Lung microvascular endothelial cell (primary cell): Measurements from ENCODE around the gene MRPL45. TPM values are rescaled to one million over a fixed set of nuclear protein-coding genes. Genes with fewer than 3 reads are reported as not detected.
"Not testable (repeated sequence)": the region's sequence is repeated elsewhere in the genome, so short reads cannot be mapped to it uniquely, and the experiment has no call there.

Source experiments
- DNase-seq, 2 donors: peaks; one replicate each; pipeline versions ENCODE4 v3.0.0 to v3.0.0-alpha.2; 2010; ENCODE audit warnings: low read depth in 2 of 2
- total RNA-seq: library from RNA; depleted of rRNA; stranded (reverse); fragments of >200 nt; gene quantifications from 2 replicates; pipeline ENCODE4 v1.2.1, GENCODE V29; 2014

MRPL45 gene
- 26.4 and 33.1 TPM in 2 replicates for total RNA-seq

DNA sequence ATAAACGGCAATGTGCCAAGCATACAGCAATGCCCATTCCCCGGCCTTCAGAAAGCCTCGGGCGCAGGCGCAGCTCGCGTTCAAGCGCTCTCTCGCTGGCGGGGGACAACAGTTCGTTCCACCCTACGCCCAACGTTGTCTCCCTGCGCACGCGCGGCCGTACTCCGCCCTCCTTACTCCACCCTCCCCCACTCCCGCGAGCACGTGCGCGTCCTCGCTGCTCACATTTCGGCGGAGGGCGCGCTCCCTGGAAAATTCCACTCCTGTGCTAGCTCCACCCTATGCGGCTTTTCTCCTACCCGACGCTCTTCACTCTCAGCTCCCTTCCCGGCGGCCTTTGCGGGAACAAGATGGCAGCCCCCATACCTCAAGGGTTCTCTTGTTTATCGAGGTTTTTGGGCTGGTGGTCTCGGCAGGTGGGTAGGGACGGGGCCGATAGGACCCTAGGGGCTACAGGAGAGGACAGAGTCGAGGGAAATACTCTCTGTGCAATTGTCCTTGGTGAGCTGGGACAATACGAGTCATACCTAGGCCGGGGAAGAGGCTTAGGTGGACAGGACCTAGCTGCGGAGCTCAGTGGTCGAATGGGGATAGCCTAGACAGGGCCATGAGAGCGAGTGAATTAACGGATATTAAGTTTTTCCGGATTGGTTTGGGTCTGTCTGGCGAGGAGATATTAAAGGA is at the start of gene MRPL45:
Gene MRPL45, plus strand, starts transcription at position 335 of the 684 bp plus-strand sequence. Its CDS starts 16 bp downstream, at position 351.
- DNase-seq = peak; percentile 97 to 98

DNA sequence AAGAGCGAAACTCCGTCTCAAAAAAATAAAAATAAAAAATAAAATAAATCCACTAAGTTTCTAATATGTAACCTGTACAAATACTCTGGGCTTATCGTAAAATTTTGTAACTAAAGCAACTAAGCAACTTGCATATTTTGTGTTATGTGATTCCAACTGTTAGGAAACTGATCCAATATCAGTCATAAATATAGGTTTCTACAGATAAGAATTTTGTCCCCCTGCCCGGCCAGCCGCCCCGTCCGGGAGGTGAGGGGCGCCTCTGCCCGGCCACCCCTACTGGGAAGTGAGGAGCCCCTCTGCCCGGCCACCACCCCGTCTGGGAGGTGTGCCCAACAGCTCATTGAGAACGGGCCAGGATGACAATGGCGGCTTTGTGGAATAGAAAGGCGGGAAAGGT is 43.8 kb upstream of the MRPL45 start:
- not testable (repeated sequence) for DNase-seq

DNA sequence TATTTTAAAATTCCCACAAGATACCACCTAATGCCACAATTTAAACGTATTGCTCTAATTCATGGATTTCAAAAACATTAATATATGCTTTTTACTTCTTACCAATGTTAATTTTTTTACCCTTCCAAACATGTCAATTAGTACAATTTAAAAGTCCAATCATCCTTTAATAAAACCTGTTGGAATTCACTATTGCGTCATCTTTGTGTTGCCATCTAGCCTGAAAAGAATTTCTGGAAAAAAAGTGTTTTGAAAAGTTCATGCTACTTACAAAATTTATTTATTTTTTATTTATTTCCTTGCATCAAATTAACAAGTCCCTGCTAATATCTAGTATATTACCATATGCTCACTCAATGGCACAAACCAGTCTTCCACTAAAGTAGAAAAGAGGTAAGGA is 42.6 kb upstream of the MRPL45 start:
- not testable (repeated sequence) for DNase-seq

DNA sequence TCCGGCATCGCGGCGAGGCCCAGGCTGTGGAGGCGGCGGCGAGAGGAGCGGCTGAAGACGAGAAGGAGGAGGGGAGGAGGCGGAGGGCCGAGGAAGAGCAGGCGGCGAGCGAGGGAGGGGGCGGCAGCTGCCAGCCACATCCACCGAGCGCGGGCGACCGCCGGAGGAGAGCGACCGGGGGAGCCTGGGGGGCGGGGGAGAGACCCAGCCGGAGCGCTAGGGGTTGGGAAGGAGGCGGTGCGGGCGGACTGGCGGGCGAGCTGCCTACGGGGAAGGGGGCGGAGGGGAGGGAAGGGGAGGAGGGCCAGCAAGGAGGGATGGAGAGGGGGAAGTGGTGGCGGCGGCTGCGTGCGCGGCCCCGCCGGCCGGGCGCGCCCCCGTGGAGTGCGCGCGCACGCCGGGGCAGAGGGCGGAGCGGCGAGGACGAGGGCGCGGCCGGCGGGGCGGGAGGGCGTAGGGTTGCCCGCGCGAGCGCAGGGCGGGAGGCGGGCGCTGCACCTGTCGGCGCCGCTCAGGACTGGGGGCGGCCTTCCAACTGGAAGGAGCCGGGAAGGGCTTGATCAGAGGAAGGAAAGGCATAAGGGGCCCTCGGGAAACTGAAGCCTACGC is 39.9 kb upstream of the MRPL45 start:
- DNase-seq = peak; percentile 81 to 89

DNA sequence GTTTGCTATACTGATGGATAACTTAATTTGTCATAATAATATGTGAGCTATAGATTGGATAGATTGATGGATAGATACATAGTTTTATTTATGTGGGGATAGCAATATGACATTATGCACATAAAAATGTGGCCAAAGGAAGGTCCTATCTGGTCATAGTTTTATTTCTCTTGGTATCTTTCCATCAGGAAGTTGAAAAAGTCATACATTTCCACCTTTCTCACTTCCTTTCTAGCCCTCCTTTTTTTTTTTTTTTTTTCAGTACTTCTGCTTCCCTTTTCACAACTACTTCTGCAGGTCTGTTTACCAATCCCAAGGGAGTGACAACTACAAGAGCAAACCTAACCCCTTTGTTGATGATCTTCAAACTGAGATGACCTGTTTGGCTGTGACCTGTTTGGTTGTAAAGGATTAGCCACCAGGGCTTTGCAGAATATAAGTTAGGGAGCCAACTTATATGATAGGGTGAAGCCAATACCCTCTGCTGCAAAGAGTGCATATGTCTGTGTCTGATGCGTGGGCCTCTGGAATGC is 30.9 kb upstream of the MRPL45 start:
- DNase-seq = peak in 1 of 2 donors; percentile 66

DNA sequence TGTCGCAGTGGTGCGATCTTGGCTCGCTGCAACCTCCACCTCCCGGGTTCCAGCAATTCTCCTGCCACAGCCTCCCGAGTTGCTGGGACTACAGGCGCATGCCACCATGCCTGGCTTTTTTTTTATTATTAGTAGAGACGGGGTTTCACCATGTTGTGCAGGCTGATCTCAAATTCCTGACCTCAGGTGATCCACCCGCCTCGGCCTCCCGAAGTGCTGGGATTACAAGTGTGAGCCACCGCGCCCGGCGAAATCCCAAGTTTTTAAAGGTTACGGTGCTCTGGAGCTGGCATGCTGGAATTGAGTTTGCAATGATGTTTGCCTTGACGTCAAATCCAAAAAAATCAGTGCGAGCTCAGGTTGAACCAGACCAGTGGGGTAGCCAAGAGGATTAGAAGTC is 30.4 kb upstream of the MRPL45 start:
- not testable (repeated sequence) for DNase-seq

DNA sequence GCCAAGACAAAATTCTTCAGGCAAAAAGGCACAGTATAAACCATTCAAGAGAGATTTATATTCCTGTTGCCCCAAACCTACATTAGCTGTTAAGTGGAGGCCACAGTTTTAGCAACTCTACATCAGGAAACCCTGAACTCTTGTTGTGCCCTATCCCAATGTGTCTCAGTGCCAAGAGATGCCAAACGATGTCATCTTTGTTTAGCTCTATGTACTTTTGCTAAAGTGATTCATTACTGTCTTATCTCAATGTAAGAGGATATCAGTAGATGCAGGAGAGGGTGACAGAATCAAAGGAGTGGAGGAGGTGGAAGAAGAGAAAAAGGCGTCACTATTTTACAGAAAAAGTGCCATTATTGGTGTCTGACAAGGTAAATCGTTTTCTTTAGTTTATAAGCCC is 28.8 kb upstream of the MRPL45 start:
- DNase-seq = not testable (repeated sequence)

DNA sequence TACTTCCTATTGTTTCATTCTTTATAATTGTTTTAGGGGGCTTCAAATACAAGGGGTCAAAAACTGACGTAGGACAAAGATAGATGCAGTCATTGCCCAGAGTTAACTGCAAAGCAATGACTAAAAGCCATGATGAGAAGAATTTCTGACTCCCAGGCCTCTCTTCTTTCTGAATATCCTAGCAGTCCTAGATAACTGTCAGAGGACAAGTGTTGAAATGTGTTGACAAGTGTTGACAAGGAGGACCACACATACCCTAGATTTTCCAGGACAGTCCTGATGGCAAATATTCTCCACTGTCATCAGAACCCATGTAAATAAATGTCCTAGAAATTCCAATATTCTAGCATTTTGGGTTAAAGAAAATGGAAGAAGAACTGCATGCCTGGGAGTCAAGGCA is 27.9 kb upstream of the MRPL45 start:
- DNase-seq = not testable (repeated sequence)

DNA sequence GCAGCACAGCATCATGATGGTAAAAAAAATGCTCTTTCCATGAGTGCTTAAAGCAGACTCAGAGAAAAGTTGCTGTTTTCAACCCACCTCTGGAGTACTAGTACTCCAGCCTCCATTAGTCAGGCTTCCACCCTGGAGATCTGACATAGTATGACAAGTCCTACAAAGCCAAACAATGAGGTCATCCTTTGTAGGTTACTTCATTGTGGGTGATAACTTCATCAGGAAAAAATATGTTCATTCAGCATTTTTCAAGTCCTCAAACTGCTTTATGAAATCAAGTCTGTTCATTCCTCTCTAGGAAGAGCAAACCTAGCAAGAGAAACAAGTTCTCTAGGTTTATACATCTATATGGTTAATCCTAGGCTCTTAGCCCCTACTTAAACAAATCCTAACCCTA is 27.4 kb upstream of the MRPL45 start:
- DNase-seq = peak in 1 of 2 donors; percentile 14

DNA sequence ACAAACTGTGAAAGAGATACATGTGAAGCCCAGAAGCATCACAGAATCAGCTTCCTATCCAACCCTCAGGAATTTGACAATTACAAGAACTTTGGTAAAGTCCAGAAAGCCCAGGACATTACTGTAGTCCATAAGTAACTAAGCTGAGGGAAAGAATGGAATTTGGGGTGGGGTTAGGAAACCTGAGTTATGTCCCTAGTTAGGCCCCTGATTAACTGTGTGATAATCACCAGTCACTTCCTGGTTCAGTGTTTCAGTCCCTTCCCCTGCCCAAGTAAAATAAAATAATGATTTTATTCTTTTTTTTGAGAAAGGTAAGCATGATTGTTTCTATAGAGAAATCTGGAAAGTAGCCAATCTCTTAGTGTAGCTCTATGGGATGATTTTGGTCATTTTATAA is 11.0 kb upstream of the MRPL45 start:
- DNase-seq = not testable (repeated sequence)

DNA sequence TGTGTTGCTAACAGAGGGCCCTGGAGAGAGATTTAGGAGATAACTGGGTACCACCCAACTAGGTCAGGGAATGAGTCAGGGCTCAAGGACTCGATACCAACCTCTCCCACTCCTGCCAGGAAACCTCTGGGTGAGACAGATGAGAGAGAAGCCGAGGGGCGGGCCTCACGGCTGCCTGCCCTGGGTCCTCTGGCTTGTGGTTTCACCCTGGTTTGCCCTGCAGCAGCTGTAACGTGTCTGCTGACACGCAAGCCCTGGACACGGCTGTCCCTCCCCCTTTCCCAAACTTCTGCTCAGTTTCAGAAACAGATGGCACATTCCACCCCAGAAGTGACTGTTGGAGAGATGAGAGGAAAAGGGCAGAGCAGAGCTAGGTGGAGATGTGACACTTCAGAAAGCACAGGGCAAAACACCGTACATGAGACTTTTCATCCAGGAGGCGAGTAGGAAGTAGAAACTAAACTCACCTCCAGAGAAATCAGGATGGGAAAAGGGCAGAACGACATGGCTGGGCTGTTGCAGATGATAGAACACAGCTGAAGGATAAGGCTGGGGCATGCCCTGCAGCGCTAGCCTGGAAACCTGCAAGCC is 10.4 kb upstream of the MRPL45 start:
- DNase-seq = peak; percentile 14 to 53

DNA sequence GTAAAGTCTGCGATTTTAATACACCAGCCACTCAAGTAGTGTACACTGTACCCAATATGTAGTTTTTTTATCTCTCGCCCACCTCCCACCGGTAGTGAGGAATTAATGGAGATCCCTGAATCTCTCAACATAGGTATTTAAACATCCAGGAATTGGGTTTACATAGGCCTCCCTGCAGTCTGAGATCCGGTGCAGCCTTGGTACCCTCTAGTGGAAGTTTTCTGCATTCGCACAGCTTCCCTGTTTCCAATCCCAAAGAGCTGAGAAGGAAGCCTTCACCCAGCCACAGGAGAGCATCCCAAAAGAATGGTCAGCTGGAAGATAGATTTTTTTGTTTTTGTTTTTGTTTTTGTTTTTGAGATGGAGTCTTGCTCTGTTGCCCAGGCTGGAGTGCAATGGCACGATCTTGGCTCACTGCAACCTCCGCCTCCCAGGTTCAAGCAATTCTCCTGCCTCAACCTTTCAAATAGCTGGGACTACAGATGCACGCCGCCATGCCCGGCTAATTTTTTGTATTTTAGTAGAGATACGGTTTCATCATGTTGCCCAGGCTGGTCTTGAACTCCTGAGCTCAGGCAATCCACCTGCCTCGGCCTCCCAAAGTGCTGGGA is 8.6 kb upstream of the MRPL45 start:
- DNase-seq = peak; percentile 41 to 58

DNA sequence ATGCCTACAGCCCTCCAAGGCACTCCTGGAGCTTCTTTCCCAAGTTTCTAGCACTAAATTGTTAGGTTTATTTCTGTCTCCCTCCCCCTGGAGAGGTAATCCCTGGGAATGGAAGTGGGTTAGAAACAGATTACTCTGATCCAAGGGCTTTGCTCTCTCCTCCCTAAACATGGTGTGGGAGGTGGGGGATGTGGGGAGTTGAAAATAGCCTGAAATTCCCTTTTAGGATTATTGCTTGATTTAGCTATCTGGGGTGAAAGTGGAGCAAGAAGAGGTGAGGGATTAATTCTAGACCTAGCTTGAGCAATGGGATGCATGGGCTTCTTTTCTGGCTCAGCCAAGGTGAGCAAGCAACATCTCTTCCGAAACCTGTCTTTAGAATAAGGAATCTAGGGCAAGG is 7.2 kb upstream of the MRPL45 start:
- DNase-seq = not testable (repeated sequence)

DNA sequence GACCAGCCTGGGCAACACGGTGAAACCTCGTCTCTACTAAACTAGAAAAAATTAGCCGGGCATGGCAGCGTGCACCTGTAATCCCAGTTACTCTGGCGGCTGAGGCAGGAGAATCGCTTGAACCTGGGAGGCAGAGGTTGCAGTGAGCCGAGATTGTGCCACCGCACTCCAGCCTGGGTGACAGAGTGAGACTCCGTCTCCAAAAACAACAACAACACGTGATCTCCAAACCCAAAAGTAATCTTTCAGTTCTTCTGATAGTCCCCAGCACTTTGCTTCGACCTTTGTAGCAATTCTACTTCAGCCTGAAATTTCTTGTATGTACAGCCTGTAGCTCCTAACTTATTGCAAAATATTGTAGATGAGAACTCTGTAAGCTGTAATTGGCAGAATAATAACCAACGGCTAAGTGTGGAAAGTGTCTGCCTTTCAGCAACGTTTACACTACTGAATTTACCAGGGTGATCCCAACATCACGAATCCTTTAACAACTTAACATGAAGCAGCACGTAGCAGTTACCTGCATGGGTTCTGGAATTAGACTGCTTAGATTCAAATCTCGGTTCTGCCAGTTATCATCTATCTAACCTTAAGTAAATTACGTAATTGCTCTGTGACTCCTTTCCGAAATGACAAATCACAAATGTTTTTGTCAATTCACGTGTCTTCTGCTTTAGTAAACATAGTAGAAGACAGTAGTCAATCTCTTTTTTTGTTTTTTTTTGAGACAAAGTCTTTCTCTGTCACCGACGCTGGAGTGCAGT is 1.2 kb upstream of the MRPL45 start:
- DNase-seq = not testable (repeated sequence)

DNA sequence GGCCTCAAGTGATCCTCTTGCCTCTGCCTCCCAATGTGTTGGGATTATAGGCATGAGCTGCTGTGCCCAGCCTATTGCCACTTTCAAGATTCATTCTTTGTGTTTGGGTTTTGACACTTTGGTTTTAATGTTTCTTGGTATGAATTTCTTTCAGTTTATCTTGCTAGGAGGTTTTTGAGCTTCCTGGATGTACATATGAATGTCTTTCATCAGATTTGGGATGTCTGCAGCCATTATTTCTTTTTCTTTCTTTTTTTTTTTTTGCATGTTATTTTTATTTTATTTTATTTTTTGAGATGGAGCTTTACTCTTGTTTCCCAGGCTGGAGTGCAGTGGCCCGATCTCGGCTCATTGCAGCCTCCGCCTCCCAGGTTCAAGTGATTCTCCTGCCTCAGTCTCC is 18.5 kb downstream of the MRPL45 start:
- no peak for DNase-seq

DNA sequence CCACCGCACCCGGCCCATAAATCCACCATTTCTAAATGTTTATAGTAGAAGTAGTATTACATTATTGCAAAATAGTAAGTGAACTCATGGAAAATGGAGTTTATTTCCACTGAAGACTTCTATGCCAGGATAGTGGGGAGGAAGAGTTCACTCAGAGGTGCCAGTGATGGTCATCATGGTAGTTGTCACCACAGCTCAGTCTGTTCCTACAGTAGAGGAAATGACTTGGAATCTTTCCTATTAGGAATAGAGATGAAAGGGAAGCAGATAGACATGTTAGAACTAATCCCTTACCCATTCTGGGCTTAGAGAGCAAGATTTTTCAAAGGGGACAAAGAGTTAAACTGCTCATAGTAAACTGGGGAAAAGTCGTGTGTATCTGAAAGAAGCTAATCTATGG is 20.1 kb downstream of the MRPL45 start:
- peak in 1 of 2 donors; percentile 91 for DNase-seq

DNA sequence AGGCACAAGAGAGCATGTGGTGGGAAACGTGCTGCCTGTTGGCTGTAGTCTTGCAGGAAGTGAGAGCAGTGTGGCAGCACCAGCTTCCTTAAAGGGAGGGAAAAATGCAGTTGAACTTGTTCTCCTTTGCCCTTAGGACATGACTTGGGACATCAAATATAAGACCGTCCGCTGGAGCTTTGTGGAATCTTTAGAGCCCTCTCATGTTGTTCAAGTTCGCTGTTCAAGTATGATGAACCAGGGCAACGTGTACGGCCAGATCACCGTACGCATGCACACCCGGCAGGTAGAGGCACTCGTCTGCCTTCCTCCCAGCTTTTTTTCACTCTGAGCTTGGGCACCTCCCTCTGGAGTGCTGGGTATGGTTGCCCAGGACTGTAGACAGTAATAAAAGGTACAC is 23.5 kb downstream of the MRPL45 start:
- no peak for DNase-seq

DNA sequence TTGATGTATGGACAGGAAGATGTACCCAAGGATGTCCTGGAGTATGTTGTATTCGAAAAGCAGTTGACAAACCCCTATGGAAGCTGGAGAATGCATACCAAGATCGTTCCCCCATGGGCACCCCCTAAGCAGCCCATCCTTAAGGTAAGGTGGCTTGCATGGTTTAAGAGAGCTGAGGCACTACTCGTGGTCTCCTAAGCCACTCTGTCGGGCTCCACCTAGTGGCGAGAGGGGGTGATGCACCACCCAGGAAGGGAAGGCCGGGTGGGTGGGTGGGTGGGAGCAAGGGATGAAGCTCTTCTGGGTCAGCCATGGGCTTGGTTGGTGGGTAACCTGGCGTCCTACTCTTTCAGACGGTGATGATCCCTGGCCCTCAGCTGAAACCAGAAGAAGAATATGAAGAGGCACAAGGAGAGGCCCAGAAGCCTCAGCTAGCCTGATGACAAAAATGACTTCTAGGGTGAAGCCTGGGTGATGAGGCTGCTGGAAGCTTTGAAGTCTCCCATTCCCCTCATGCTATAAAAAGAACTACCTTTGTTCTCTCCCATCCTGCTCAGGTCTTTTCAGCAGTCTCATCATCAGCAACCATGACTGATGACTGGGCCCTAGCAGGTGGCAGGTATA is 25.3 kb downstream of the MRPL45 start:
- DNase-seq = peak; percentile 43 to 48

DNA sequence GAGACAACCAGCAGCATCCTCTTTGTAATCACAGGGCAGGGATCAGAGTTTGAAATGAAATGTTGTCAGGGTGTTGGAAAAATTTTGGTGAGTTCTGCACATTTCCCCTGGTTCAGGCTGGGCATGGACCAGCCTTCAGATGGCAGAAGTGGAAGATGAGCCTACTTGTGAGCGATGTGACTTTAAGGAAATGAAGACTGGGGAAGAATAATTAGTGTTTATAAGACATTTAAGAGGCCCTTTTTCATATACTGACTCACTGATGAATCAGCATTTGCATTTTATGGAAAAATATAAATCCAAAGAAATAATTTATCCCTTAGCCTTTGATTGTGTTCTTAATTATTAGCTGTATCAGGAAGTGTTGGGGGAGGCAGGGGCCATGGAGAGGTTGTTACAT is 25.9 kb downstream of the MRPL45 start:
- DNase-seq = no peak

DNA sequence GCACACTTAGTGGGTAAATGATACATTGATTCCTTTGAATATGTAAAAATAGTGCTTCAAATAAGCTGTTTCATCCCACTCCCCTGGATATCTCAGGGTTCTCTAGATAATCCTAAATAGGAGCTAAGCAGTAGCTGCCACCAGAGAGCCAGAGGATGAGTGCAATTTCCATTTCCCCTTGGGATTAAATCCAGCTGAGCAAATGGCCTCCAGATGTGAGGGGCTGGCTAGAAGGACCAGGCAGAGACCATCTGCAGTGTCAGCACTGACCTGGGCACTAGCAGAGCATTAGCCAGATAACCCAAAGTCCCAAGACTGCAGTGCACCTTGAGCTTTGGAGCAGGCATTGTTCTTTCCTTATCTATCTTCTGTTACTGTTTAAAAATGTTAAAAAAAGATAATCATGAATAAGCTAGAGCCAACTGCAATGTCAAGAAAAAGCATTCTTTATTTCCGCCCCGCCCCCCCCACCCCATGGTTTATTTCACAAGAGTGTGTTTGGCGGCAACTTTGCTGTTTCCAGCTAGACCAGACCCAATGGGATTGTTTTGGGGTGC is 27.3 kb downstream of the MRPL45 start:
- DNase-seq = no peak

DNA sequence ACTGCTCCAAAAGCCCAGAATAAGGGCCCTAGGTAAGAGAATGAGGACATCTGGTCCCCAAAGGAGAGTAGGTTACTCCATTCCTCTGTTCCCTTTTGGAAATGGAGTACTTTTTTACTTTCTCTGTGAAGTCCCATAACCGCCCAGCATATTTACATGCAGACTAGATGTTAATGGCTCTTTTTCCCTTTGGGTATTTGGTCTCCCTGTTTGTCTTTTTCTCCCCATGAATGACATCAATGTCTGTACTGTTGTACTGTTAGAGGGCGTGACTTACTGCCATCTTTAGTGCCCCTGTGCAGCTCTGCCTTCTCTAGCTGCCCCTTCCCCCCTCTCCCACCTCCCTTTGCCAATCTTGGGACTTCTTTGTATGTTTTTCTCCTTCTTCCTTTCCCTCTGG is 27.8 kb downstream of the MRPL45 start:
- no peak for DNase-seq
